Pancreas (tissue), 10 donors: ENCODE data around the gene TANC1. TPM values are rescaled to one million over a fixed set of nuclear protein-coding genes. Genes with fewer than 3 reads are reported as not detected.
A peak's percentile ranks its signal among the peaks of the same experiment; 100 is the strongest.

Experiments used
- ATAC-seq, 4 donors: fragments of 200-7000 bp; cut with Tn5 transposase; one replicate each; pipeline versions ENCODE4 v1.8.0 to v1.9.1; 2020; ENCODE audit warnings: mild to moderate bottlenecking in 4 of 4, moderate library complexity in 4 of 4
- DNase-seq, 6 donors: peaks; one replicate each; pipeline ENCODE4 v3.0.0-alpha.2; 2020
- FAIRE-seq: peaks from 2 replicates; lab custom pipeline; 2012; peaks lifted over from hg19 to GRCh38; lab: Jason Lieb, UNC
- H3K27ac ChIP-seq, 4 donors: fragments of 200-600 bp; sonication (generic); 1 replicate in 3 of 4; 2 replicates in 1 of 4; pipeline versions ENCODE4 v1.5.0 to v1.8.0; 2020
- H3K27me3 ChIP-seq, 4 donors: fragments of 200-600 bp; one replicate each; pipeline ENCODE4 v1.8.0; 2021
- H3K36me3 ChIP-seq, 3 donors: fragments of 200-600 bp; sonication (generic) in 1 of 3; one replicate each; pipeline versions ENCODE4 v1.5.0 to v1.8.0; 2020 to 2021
- H3K4me1 ChIP-seq, 3 donors: fragments of 200-600 bp; one replicate each; pipeline ENCODE4 v1.8.0; 2021
- H3K4me3 ChIP-seq, 4 donors: fragments of 200-600 bp; sonication (generic) in 2 of 4; one replicate each; pipeline versions ENCODE4 v1.5.0 to v1.8.0; 2020 to 2021
- H3K9me3 ChIP-seq, 4 donors: fragments of 200-600 bp; one replicate each; pipeline ENCODE4 v1.8.0; 2021
- CTCF ChIP-seq, 4 donors: fragments of 200-600 bp; sonication (generic) in 3 of 4; IDR thresholded peaks; one replicate each; pipeline versions ENCODE4 v1.5.0 to v1.8.0; 2021; ENCODE audit warnings: antibody characterized with exemption in 4 of 4
- WGBS, 2 donors: extraction: QIAGEN DNeasy Blood & Tissue Kit; methylation state at CpG; one replicate each; pipeline ENCODE4 v1.1.7; 2013; 5-methylcytosine and 5-hydroxymethylcytosine counted together
- intact Hi-C, 3 donors: fragments of 100-400 bp; cut with DNase I; formaldehyde crosslinking; loops; one replicate each; pipeline versions ENCODE4 v1.11.1 to v1.14.2; 2022
- polyA plus RNA-seq, 2 donors: library from polyadenylated mRNA; stranded (reverse); fragments of 200-250 nt; gene quantifications; one replicate each; pipeline ENCODE4 v1.2.3, GENCODE V29; 2013
- total RNA-seq, 6 donors: library from RNA; stranded (reverse); fragmentation: NEBNext Ultra II Directional in 4 of 6; extraction: Animal tissue kit (Norgen Biotek cat#: 25700) in 4 of 6; gene quantifications; one replicate each; pipeline versions ENCODE4 v1.2.1 to v1.2.4, GENCODE V29; 2021 to 2023
- donor health status: healthy with polysubstance abuse.
- donor health status: DM: no; HTN: no; CAD: no; lungs with moderate emphysema.
- donor health status: DM: no; HTN: no; CAD: no.
- donor health status: control.
- donor health status: control.
- donor health status: Bipolar disorder and iron deficiency.
- donor health status: DM: yes; HTN: yes; CAD: no.
- donor health status: DM: no; HTN: no; CAD: no.
- donor health status: DM: no; HTN: no; CAD: no.
- donor health status: DM: yes; HTN: yes; CAD: no.

The TANC1 gene
- total and polyA plus RNA-seq, 8 donors = 9.0 to 17.6 (median 10.5) TPM

- no peak for DNase-seq
- WGBS, 2 donors = 96% methylated on average over 1 of the region's 1 CpG
- no peak overlapping the region for H3K27ac ChIP-seq
- no peaks in the 10 kb centered on the region for H3K36me3 ChIP-seq
- no peak for TF ChIP-seq CTCF (IDR thresholded peaks at IDR 0.05)
- peaks cover 0 to 5% (median 5%) of the 10 kb centered on the region in 3 donors for H3K4me1 ChIP-seq
- no peak for ATAC-seq
- no peaks in the 10 kb centered on the region for H3K9me3 ChIP-seq
- H3K27me3 ChIP-seq = no peaks in the 10 kb centered on the region
- no peak for FAIRE-seq
- intact Hi-C loops = no loop called here
- H3K4me3 ChIP-seq = no peak overlapping the region
Observed at GRCh38 chr2:159078443-159078842, 110.0 kb downstream of the TANC1 start.

GRCh38 chr2:159080641-159081040 lies 112.2 kb downstream of the TANC1 start:
- no peak for TF ChIP-seq CTCF (IDR thresholded peaks at IDR 0.05)
- no peaks in the 10 kb centered on the region for H3K27me3 ChIP-seq
- DNase-seq (no peak), ATAC-seq (no peak), FAIRE-seq (no peak)
- H3K27ac ChIP-seq = no peak overlapping the region
- H3K9me3 ChIP-seq = no peaks in the 10 kb centered on the region
- WGBS, 2 donors = 95 to 98% methylated on average over 6 of the region's 6 CpGs
- H3K36me3 ChIP-seq = no peaks in the 10 kb centered on the region
- H3K4me3 ChIP-seq = no peak overlapping the region
- intact Hi-C loops = no loop called here
- H3K4me1 ChIP-seq = peaks cover 0 to 9% (median 8%) of the 10 kb centered on the region in 3 donors

- Histone ChIP-seq H3K27ac (no peak overlapping the region), H3K9me3 (no peaks in the 10 kb centered on the region), H3K36me3 (no peaks in the 10 kb centered on the region), H3K4me1 (peaks cover 0 to 12% (median 8%) of the 10 kb centered on the region in 3 donors), H3K4me3 (no peak overlapping the region), H3K27me3 (no peaks in the 10 kb centered on the region)
- DNase-seq = no peak
- TF ChIP-seq CTCF (IDR thresholded peaks at IDR 0.05) = no peak
- ATAC-seq = no peak
- WGBS, 2 donors = 87 to 92% methylated on average over 4 of the region's 4 CpGs
- intact Hi-C loops = no loop called here
- no peak for FAIRE-seq
Observed at GRCh38 chr2:159082119-159082518, 113.7 kb downstream of the TANC1 start.

GRCh38 chr2:159084384-159085370 lies 116.2 kb downstream of the TANC1 start:
- intact Hi-C loops = no loop called here
- Histone ChIP-seq H3K4me1 (peaks cover 0 to 12% (median 8%) of the 10 kb centered on the region in 3 donors), H3K27ac (peak overlapping the region in 1 of 4 donors; percentile 4), H3K4me3 (no peak overlapping the region), H3K27me3 (no peaks in the 10 kb centered on the region), H3K36me3 (no peaks in the 10 kb centered on the region), H3K9me3 (no peaks in the 10 kb centered on the region)
- 59 to 63% methylated on average over 7 of the region's 7 CpGs for WGBS, 2 donors
- ATAC-seq = peak in 1 of 4 donors; percentile 28
- no peak for TF ChIP-seq CTCF (IDR thresholded peaks at IDR 0.05)
- no peak for FAIRE-seq
- no peak for DNase-seq

- WGBS, 2 donors = 44 to 59% methylated on average over 1 of the region's 1 CpG
- no peak overlapping the region for H3K27ac ChIP-seq
- no peak for FAIRE-seq
- ATAC-seq = no peak
- intact Hi-C loops = no loop called here
- H3K4me3 ChIP-seq = no peak overlapping the region
- no peaks in the 10 kb centered on the region for H3K36me3 ChIP-seq
- no peak for TF ChIP-seq CTCF (IDR thresholded peaks at IDR 0.05)
- no peaks in the 10 kb centered on the region for H3K9me3 ChIP-seq
- peaks cover 0 to 19% (median 13%) of the 10 kb centered on the region in 3 donors for H3K4me1 ChIP-seq
- H3K27me3 ChIP-seq = no peaks in the 10 kb centered on the region
- DNase-seq = peak in 1 of 6 donors; percentile 43
Observed at GRCh38 chr2:159086342-159086741, 117.9 kb downstream of the TANC1 start.
